Tongue (tissue), 2 donors: ENCODE results near the gene FZD8. TPM values are rescaled to one million over a fixed set of nuclear protein-coding genes. Genes with fewer than 3 reads are reported as not detected.

Experiments
- DNase-seq: peaks from one replicate; pipeline ENCODE4 v3.0.0-alpha.2; 2015
- total RNA-seq: library from RNA; depleted of rRNA; stranded (reverse); fragments of >200 nt; gene quantifications from one replicate; pipeline ENCODE4 v1.2.3, GENCODE V29; 2014

The FZD8 gene
- total RNA-seq, 1 donor from 2014 or later = 23.8 TPM

GRCh38 chr10:35641676-35642034 is 441 bp downstream of the FZD8 start:
- no peak for DNase-seq

GRCh38 chr10:35640951-35641675 is 983 bp downstream of the FZD8 start:
- peak; percentile 78 for DNase-seq

- peak; percentile 85 for DNase-seq
Observed at GRCh38 chr10:35640474-35640873, 1.6 kb downstream of the FZD8 start.

- DNase-seq = peak; percentile 57
Observed at GRCh38 chr10:35639728-35640401, 2.2 kb downstream of the FZD8 start.

- DNase-seq = peak; percentile 19
Observed at GRCh38 chr10:35639021-35639727, 2.9 kb downstream of the FZD8 start.

GRCh38 chr10:35638101-35638500 is 4.0 kb downstream of the FZD8 start:
- DNase-seq = no peak

GRCh38 chr10:35637462-35637861 is 4.6 kb downstream of the FZD8 start:
- DNase-seq = peak; percentile 64

- no peak for DNase-seq
Observed at GRCh38 chr10:35636956-35637355, 5.1 kb downstream of the FZD8 start.

GRCh38 chr10:35635576-35635975 is 6.5 kb downstream of the FZD8 start:
- DNase-seq = peak; percentile 89

- no peak for DNase-seq
Observed at GRCh38 chr10:35633006-35633980, 8.8 kb downstream of the FZD8 start.

GRCh38 chr10:35632027-35632426 is 10.1 kb downstream of the FZD8 start:
- no peak for DNase-seq

GRCh38 chr10:35631404-35631803 is 10.7 kb downstream of the FZD8 start:
- DNase-seq = no peak

GRCh38 chr10:35626971-35627507 is 15.1 kb downstream of the FZD8 start:
- DNase-seq = no peak

GRCh38 chr10:35614312-35614711 is 27.8 kb downstream of the FZD8 start:
- no peak for DNase-seq

- DNase-seq = peak; percentile 63
Observed at GRCh38 chr10:35613597-35614226, 28.4 kb downstream of the FZD8 start.

- DNase-seq = no peak
Observed at GRCh38 chr10:35613107-35613440, 29.0 kb downstream of the FZD8 start.

GRCh38 chr10:35612385-35613106 is 29.6 kb downstream of the FZD8 start:
- DNase-seq = no peak

GRCh38 chr10:35611750-35612149 is 30.3 kb downstream of the FZD8 start:
- DNase-seq = no peak

GRCh38 chr10:35608328-35608672 is 33.8 kb downstream of the FZD8 start:
- DNase-seq = no peak

GRCh38 chr10:35607475-35608327 is 34.4 kb downstream of the FZD8 start:
- DNase-seq = peak; percentile 33
